Activated CD4-positive, alpha-beta T cell treated with anti-CD3 and anti-CD28 coated beads, Interleukin-2, amount 50 U/mL, for 48 hours (primary cell): ENCODE results near the gene RCE1.

Experiments
- DNase-seq, 2 experiments: peaks; one replicate each; pipeline ENCODE4 v3.0.0-alpha.2; 2020

The RCE1 gene

DNA sequence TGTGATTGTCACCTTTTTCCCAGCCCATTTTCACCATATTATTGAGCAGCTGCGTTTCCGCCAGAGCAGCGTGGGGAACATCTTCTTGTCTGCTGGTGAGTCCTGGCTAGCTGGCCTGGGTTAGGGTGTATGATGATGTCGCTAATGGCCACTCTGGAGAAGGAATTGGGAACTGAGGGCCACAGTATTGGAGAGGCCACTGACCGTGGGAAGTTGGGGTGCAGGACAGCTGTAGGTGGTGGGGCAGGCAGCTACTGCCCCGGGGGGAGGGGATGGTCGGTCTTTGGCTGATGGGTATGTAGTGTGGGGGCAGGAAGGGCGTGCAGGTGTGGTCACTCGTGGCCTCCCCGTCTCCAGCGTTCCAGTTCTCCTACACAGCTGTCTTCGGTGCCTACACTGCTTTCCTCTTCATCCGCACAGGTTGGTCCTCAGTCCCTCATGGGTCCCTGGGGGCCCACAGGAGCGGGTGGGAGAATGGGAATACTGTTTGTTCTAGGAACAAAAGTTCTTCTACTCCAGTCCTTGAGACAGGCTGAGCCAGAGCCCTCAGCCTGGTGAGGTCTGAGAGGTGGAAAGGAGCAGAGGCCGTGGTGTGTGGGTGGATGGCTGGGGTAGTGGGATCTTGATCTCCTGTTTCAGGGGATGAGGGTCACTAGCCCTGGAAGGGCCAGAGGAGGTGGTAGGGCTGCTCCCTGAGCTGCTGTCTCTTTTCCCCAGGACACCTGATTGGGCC lies 2.1 kb downstream of the RCE1 start:
- no peak for DNase-seq

DNA sequence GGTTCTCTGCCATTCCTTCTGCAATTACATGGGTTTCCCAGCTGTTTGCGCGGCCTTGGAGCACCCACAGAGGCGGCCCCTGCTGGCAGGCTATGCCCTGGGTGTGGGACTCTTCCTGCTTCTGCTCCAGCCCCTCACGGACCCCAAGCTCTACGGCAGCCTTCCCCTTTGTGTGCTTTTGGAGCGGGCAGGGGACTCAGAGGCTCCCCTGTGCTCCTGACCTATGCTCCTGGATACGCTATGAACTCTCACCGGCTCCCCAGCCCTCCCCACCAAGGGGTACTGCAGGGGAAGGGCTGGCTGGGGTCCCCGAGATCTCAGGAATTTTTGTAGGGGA lies 2.6 kb downstream of the RCE1 start:
- DNase-seq: no peak

DNA sequence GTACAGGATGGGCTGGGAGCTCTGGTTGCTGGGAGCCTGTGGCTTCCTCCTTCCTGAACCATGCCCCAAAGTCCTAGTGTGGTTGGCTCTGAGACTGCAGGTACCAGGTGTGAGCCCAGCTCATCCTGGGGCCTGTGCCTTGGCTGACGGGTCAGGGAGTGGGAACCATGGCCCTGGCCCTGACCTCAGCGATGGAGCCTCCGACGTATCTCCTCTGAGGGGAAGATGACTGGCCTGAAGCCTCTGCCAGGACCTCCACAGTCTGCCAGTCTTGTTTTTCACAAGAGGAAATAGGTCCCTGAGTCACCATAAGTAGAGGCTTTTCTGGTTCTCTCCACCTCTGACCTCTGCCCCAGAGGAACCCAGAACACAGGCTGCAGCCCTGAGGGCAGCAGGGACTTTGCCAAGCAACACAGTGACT lies 3.4 kb downstream of the RCE1 start:
- no peak for DNase-seq

DNA sequence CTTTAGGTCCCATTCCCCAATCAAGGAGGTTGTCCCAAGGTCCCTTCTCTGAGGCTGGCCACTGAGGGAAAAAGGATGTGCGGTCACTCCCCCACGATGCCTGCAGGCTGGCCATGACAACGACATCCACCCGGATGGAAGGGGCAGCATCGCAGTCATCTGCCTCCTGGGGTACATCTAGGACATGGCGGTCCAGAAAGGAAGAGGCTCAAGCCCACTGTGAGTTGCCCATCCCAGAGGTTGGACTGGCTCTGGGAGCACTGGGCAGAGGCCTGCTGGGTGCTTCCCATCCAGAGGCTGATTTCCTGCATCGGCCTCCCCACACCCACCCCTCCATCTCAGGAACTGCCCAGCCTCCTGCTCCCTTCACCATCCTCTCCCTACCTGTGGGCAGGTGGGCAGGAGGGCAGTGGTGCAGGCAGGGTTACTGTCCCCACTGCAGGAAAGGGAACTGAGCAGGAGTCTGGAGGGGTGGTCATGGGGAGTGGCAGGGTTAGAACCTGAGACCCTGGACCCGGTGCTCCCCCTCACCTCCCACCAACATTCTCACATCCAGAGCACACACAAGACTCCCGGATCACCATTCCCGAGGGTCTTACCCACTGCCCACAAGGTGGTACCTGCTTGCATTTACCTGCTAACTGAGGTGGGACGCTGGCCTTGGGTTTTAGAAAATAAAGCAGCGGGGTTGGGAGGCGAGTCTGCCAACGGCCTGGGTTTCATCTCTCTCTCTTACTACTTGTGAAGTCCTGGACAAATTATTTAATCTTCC lies 4.4 kb downstream of the RCE1 start:
- DNase-seq: no peak

DNA sequence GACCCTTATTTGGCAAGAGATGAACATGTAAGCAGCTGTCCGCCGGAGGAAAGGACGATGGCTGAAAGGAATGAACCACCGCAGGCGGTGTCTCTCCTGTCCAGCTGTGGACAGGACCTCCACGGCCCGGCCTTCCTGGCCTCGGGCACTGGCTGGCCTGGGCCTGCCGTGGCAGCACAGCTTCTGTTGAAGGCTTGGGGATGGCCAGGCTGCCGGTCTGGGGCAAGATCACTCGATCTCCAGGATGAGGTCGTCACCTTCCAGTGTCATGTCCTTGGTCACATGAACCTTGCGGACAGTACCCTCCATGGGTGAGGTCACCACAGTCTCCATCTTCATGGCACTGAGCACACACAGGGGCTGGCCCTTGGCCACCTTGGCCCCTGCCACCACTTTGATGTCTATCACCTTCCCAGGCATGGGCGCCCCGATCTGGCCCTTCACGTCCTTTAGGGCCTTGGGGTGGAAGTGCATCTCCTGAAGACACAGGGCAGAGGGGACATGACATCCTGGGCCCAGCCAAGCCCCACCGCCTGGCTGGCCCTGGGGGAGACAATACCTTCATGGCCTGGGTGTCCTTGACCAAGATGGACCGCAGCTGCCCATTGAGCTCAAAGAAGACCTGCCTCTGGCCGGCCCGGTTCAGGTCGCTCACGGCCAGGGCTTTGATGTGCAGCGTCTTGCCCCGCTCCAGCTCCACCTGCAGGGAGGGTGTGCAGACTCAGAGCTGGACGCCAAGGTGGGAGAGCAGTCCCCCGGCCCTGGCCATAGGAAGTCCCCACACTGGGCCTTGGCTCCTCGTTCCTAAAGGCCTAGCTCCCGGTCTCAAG lies 5.6 kb downstream of the RCE1 start:
- DNase-seq: peak in 1 of 2 experiments; percentile 2

DNA sequence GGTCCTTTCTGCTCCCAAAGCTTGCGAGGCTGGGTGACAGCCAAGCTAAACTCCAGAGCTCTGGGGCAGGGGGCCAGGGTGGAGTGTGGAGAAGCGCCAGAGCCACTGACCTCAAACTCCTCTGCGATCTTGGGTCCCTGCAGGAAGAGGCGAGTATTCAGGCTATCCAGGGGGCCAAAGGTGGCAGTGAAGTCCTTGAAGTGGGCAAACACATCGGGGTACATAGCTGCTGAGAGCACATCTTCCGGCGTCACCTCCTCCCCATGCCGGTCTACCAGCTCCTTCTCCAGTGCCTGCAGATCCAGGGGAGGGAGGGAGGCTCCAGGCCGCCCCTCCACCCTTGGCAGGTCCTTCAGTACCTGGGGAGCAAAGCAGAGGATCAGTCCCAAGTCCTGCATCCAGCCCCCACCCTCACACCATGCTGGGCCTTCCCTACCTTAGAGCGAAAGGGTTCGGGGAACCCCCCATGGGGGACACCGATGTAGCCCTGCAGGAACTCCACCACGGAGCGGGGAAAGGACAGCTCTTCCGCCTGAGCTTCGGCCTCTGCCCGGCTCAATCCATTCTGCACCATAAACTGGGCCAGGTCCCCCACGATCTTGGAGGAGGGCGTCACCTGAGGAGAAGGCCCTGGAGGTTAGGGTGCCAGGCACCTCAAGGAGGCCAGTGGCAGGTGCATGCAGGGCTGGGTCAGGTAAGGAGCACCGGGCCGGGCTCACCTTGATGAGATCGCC lies 6.4 kb downstream of the RCE1 start:
- DNase-seq: peak in 1 of 2 experiments; percentile 1

DNA sequence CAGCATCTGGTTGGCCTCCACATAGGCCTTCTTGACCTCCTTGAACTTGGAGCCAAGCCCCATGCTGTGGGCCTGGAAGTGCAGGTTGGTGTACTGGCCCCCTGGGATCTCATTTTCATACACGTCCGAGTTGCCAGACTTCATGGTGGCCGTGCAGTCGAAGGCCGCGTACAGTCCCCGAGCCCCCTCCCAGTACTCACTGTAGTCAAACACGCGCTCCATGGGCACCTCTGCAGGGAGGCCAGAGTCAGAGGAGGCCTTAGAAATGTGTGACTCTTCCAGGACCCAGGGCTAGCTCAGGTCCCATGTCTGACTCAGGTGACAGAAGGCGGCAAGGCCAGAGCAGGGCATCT lies 7.0 kb downstream of the RCE1 start:
- no peak for DNase-seq

DNA sequence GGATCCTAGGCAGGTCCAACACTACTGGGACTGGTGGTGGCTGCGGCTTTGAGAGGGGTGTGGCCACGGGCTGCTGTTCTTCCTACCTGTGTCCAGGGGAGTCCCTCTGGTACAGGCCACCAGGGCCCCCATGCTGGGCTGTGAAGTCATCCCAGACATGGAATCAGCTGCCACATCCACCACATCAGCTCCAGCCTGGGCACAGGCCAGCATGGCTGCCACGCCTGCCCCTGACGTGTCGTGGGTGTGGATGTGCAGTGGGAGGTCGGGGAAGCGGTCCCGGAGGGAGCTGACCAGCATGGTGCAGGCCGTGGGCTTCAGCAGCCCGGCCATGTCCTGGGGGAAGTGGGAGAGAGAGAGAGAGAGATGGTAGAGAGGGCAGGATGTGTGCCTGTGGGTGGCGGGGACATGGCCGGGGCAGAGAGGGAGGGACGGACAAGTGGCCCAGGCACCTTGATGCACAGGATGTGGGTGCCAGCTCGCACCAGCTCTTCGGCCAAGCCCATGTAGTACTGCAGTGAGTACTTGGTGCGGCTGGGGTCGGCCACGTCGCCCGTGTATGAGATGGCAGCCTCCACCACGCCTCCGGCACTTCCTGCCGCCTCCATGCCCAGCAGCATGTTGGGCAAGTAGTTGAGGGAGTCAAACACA lies 7.5 kb downstream of the RCE1 start:
- DNase-seq: no peak

DNA sequence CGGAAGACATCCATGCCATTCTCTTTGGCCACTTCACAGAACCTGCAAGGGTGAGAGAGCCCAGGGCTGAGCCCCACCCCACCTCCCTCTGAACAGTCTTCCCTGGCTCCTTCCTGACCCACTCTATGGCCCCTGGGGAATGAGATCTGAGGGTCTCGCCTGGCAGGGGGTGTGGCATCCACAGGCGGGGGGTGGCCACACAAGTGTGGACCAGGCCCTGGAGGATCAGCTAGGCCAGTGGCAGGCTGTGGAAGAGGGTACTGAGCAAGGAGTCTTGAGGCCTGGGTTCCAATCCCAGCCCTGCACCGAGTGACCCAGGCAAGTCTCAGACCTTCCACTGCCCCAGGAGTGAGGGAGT lies 8.0 kb downstream of the RCE1 start:
- DNase-seq: no peak

DNA sequence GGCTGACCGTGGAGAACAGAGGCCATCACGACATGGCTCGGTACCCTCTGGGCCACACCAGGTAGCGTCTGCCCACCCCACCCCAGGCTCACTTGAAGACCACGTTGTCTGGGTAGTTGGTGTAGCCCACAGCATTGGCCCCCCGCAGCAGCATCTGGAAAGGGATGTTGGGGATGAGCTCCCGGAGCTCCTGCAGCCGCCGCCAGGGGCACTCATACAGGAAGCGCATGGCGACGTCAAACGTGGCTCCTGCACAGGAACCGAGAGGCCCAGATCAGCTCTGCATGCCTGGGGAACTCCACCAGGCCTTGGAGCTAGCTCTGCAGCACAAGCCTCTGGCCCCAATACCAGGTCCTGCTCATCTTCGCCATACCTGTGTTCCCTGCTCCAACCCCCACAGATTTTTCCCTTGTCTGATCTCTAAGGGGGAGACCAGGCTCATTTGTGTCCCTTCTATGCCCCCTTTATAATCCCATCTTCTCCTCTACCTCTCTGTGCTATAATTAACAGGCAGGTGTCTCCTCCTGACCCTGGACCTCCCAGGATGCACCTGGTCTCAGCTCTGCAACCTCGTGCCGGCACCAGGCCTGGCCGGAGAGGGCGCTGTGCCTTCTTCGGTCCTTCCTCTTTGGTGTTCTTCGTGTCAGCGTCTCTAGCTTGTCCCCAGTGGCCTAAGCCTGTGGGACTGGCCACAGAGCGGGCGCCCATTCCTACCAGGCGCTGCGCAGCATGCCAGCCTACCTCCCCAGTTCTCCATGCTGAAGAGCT lies 8.6 kb downstream of the RCE1 start:
- DNase-seq: peak; percentile 37 to 52

DNA sequence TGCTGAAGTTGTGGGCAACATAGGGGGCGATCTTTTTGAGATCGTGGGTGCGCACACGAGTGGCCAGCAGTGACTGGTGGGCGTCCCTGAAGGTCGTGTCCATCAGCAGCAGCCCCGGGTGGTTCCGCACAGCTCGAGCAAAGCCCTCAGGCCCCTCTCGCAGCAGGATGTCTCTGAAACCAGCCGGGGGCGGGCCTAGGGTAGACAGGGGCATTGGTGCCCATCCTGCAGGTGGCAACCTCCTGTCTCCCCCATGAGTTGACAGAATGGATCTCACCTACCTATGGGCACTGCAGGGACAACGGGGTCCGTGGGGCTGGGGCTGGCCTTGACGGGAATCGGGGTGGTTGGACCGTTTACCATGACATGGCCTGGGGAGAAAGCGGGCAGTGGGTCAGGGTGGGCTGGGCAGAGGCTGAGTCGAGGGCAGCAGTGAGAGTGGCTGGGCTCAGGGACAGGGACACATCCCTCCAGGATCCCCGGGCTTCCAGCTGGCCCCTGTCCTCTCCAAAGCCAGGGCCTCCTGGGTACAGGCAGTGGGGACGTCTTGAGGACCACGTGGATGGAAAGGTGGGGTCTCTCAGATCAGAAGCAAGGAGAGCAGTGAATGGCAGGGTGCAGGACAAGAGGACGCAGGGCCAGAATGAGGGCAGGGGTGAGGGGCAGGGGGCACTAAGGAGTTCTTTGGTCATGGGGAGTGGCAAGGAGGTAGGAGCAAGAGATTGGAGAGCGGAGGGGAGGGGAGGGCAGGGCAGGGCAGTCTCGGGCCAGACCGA lies 9.4 kb downstream of the RCE1 start:
- DNase-seq: no peak

DNA sequence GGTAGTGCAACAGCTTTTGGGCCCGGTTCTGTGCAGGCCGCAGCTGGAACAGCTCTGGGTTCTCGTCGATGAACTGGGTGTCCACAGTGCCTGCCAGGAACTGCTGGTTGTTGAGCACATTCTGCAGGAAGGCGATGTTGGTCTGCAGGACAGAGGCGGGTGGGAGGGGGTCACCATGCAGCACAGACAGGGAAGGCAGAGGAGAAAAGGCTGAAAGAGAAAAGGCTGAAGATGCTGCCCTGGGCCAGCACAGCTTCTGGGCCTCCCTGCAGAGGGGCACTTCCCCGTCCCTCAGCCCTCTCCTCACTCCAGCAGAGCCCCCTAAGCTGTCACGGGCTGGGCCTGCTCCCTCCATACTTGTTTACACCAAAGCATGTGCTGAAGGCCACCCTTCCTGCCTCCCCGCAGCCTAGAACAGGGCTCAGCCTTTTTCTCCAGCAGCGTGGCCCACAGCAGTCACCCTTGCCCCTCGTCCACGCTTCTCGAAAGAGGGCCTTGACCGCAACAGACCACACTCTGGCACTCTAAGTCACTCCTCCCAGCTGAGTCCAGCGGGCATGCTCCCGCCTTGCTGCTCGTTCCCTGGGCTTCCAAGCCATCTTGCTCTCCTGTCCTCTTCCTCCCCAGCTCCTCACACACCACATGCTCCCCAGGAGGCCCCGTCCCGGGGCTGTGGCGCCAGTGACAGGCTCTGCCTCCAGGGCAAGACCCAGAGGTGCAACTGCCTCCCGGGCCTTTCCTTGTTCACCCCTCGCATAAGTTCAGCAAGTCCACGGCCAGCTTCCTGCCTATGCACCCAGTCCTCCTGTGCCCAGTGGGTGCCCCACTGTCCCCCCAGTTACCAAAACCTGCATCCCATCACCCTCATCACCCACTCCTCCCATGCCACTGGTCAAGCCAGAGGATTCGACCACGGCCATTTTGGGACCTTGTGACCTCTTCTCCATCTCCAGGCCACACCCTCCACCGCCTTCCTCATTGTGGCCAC lies 10.3 kb downstream of the RCE1 start:
- DNase-seq: no peak

DNA sequence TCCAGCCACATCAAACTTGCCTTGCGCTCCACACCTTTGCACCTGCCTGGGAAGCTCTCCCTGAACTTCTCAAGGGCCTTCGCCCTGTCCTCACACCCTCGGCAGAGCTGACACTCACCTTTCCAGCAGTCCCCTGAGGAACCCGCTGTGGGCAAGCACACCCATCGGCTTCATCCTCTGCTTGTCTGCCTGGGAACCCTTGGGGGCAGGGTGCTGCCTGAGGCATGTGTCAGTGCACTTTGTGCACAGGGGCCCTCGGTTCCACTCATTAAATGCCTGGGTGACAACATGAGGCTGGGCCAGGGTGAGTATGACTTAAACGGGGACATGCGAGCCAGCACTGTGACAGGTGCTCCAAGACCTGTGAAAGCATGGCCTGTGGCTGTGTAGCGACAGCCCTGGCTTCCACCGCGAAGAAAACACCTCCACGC lies 11.0 kb downstream of the RCE1 start:
- DNase-seq: no peak

DNA sequence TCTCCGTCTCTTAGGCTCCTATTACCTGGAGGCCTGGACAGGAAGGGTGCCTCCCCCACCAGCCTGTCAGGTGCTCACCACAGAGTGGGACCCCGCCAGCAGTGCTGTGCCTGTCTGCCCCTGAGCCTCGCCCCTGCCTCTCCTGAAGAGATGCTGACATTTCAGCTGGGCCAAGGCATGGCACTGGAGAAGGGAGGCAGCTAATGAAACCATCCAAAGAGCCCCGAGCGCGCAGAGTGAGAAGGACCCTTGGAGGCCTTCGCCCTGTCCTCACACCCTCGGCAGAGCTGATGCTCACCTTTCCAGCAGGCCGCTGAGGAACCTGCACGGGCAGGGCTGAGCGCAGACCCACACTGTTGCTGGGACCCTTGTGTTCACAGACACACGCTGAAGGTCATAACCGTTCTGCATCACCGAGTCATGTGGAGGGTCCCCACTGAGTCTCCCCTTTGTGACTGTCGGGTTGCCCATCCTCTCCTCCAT lies 11.5 kb downstream of the RCE1 start:
- DNase-seq: no peak

DNA sequence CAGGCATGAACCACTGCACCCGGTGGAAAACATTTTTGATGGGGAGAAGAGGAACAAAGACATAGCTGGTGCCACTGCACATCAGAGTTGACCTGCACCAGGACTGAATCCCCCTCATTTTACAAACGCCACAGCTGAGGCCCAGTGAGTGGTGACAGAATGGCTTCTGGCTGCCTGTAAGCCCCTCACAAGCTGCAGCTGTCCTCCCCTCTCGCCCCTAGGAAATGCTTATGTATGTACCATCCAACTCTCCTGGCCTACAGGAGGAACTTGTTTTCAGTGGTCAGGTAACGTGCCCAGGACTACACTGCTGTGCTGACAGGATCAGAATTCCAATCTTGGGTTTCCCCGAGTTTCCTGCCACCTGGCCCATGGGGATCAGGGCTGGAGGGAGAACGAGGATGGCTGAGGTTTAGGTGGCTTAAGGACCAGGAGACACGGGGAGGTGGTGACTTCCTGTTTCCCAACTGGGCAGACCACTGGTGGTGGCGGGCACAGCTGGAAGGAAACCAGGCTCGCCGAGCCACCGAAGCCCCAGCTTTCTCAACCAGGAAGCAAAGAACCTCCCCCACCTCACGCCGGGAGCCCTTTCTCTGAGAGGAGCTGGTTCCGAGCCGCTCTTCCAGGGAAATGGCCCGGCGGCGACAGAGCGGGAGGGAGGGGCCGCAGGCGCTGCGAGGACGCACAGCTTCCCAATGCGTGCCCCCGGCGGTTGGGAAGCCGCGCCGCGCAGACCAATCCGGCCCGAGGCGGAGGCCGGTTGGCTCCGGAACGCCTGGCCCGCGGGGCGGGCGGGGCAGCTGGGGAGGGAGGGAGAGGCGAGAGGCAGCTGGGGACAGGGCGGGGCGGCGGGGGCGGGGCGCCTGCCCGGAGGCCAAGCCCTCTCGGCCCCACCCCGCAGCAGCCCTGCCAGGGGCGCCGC lies 12.6 kb downstream of the RCE1 start:
- DNase-seq: peak; percentile 90 to 91

DNA sequence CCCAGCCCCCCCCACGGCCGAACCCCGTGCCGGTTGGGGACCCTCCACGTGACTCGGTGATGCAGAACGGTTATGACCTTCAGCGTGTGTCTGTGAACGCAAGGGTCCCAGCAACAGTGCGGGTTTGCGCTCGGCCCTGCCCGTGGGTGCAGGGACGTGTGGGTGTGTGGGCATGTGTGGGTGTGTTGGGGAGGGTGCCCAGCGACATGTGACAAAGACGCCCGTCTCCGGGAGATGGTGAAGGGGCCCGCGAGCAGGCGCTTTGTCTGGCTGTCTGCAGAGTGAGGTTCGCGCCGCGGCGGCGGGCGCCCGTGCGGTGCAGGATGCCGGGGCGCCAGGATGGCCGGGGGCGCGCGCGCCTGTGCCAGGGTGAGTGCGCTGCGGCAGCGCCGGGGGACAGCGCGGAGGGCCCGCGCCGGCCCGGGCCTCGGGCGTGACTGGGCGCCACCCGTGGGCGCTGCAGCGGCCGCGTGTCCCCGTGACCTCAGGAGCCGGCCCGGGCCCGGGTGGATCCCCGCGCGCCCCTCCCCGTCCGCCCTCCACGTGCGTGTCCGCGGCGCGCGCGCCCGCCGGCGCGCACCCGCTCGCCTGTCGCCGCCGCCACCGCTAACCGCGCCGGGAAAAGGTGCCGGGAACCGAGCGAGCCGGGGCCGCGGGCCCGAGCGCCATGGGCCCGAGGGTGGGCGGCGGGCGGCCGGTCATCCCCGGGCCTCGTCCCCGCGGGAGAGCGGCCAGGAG lies 13.4 kb downstream of the RCE1 start, which contains the start of gene LRFN4:
LRFN4 (plus strand) TSS at position 569 of the 738 bp plus-strand sequence. CDS start 681 bp downstream, outside the sequence.
- peak in 1 of 2 experiments; percentile 42 for DNase-seq

DNA sequence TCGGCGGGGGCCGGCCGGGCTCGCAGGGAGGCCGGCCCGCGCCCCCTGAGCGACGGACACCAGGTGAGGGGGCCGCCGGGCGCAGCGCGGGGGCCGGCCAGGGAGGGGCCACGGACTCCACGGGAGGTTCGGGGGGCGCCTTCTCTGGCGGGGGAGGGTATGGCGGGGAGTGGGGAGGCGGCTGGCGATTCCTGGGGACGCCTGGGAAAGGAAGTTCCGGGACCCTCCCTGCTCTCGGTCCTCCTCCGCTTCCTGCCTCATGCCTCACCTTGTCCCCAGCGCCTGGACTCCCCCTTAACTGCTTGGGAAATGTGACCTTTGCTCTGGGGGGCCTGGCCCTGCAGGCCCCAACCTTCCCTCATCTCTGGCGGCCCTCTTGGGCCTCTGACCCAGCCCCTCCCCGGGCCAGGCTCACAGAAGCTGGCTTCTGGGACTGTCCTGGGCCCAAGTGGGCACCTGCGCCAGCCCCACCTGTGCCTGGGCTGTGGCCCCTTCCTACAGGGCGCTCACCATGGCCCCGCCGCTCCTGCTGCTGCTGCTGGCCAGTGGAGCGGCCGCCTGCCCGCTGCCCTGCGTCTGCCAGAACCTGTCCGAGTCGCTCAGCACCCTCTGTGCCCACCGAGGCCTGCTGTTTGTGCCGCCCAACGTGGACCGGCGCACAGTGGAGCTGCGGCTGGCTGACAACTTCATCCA lies 14.1 kb downstream of the RCE1 start:
- peak in 1 of 2 experiments; percentile 30 for DNase-seq
